ENCODE data around the gene KRT13. TPM values are rescaled to one million over a fixed set of nuclear protein-coding genes. Genes with fewer than 3 reads are reported as not detected.

The KRT13 gene
- total RNA-seq, 1 experiment from 2014 or later = 606 TPM

- Histone ChIP-seq H3K79me2 (ENCODE audit: low read depth) (no peaks in the 10 kb centered on the region), H3K4me1 (replicated peaks; ENCODE audit: insufficient read depth) (no peaks in the 10 kb centered on the region), H3K9me2 (ENCODE audit: insufficient read depth) (no peaks in the 10 kb centered on the region; the same call in 1 of the 2 replicates), H3K27me3 (ENCODE audit: insufficient read depth, low read depth) (no peaks in the 10 kb centered on the region), H3F3A (ENCODE audit: insufficient read depth, low read depth) (no peaks in the 10 kb centered on the region), H4K20me1 (ENCODE audit: insufficient read depth) (no peaks in the 10 kb centered on the region), H3K4me3 (no peak overlapping the region), H3K4me2 (no peak overlapping the region), H3K27ac (no peak overlapping the region), H2AFZ (no peak overlapping the region), H3K36me3 (ENCODE audit: low read depth) (no peaks in the 10 kb centered on the region), H3K9me3 (ENCODE audit: insufficient read depth, low read depth) (no peaks in the 10 kb centered on the region)
- DNase-seq = peak in 1 of 2 experiments; percentile 16
- ChIA-PET CTCF (no interaction called here), POLR2A (ENCODE audit: unreplicated experiment) (interaction anchor here (0.5 kb wide), 1 partner anchor 17 kb away, joined by 3 read pairs; no protein-coding TSS in a partner anchor)
- no peak for TF ChIP-seq EZH2 (IDR thresholded peaks at IDR 0.05; ENCODE audit: low read depth)
- TF ChIP-seq CTCF (conservative IDR thresholded peaks at IDR 0.05) = peak; percentile 26; the same call in 1 of the 2 replicates
- intact Hi-C loops (cut with micrococcal nuclease; ENCODE audit: unreplicated experiment) = no loop called here
- BruUV-seq (replicated peaks) = no TSS peak
These were observed 49.2 kb downstream of the KRT13 start for GRCh38 chr17:41456204-41456603.

GRCh38 chr17:41455236-41455635 lies 50.2 kb downstream of the KRT13 start:
- CTCF ChIA-PET = no interaction called here
- no peaks in the 10 kb centered on the region for H3K9me3 ChIP-seq (ENCODE audit: insufficient read depth, low read depth)
- no peak for DNase-seq
- H3K9me2 ChIP-seq (ENCODE audit: insufficient read depth) = no peaks in the 10 kb centered on the region; the same call in 1 of the 2 replicates
- no peaks in the 10 kb centered on the region for H3F3A ChIP-seq (ENCODE audit: insufficient read depth, low read depth)
- no peak overlapping the region for H2AFZ ChIP-seq
- H3K36me3 ChIP-seq (ENCODE audit: low read depth) = no peaks in the 10 kb centered on the region
- TF ChIP-seq CTCF (conservative IDR thresholded peaks at IDR 0.05) (no peak), EZH2 (IDR thresholded peaks at IDR 0.05; ENCODE audit: low read depth) (no peak)
- no peaks in the 10 kb centered on the region for H3K4me1 ChIP-seq (replicated peaks; ENCODE audit: insufficient read depth)
- H3K27me3 ChIP-seq (ENCODE audit: insufficient read depth, low read depth) = no peaks in the 10 kb centered on the region
- H3K4me2 ChIP-seq = no peak overlapping the region
- intact Hi-C loops (cut with micrococcal nuclease; ENCODE audit: unreplicated experiment) = no loop called here
- no peak overlapping the region for H3K27ac ChIP-seq
- H3K79me2 ChIP-seq (ENCODE audit: low read depth) = no peaks in the 10 kb centered on the region
- no peak overlapping the region for H3K4me3 ChIP-seq
- BruUV-seq (replicated peaks) = no TSS peak
- POLR2A ChIA-PET (ENCODE audit: unreplicated experiment) = interaction anchor here (0.7 kb wide), 1 partner anchor 195 kb away, joined by 6 read pairs; no protein-coding TSS in a partner anchor
- H4K20me1 ChIP-seq (ENCODE audit: insufficient read depth) = no peaks in the 10 kb centered on the region

GRCh38 chr17:41453066-41453465 lies 52.3 kb downstream of the KRT13 start:
- H3K4me2 ChIP-seq = no peak overlapping the region
- no peak overlapping the region for H3K4me3 ChIP-seq
- H3K9me3 ChIP-seq (ENCODE audit: insufficient read depth, low read depth) = no peaks in the 10 kb centered on the region
- H3K9me2 ChIP-seq (ENCODE audit: insufficient read depth) = no peaks in the 10 kb centered on the region; the same call in 1 of the 2 replicates
- DNase-seq = no peak
- ChIA-PET POLR2A (ENCODE audit: unreplicated experiment) (interaction anchor here (0.6 kb wide), 1 partner anchor 11 kb away, joined by 3 read pairs; no protein-coding TSS in a partner anchor), CTCF (no interaction called here)
- TF ChIP-seq EZH2 (IDR thresholded peaks at IDR 0.05; ENCODE audit: low read depth) (no peak), CTCF (conservative IDR thresholded peaks at IDR 0.05) (no peak)
- no peaks in the 10 kb centered on the region for H3K79me2 ChIP-seq (ENCODE audit: low read depth)
- no TSS peak for BruUV-seq (replicated peaks)
- no peaks in the 10 kb centered on the region for H3F3A ChIP-seq (ENCODE audit: insufficient read depth, low read depth)
- H3K4me1 ChIP-seq (replicated peaks; ENCODE audit: insufficient read depth) = no peaks in the 10 kb centered on the region
- no peak overlapping the region for H2AFZ ChIP-seq
- H3K27me3 ChIP-seq (ENCODE audit: insufficient read depth, low read depth) = no peaks in the 10 kb centered on the region
- no peaks in the 10 kb centered on the region for H3K36me3 ChIP-seq (ENCODE audit: low read depth)
- H4K20me1 ChIP-seq (ENCODE audit: insufficient read depth) = no peaks in the 10 kb centered on the region
- intact Hi-C loops (cut with micrococcal nuclease; ENCODE audit: unreplicated experiment) = no loop called here
- H3K27ac ChIP-seq = no peak overlapping the region
